ENCODE data around the gene PPP2R3A.

DNA sequence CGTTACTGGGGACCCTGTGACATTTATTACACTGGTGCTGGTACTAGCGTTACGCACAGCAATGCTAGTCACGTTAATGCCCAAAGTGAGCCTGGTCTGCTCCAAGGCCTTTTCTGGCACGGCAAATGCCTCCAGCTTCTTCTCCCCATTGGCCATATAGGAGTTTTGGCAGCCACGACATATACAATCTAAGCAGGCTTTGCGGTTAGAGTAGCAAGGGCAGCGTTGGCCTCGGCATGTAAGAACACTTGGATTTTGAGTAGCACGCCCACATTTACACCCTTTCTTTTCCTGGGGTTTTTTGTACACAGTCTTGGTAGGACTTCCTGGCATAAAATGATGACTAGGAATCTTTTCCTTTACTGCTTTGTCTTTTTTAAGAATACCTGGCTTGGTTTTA, 185.7 kb downstream of the PPP2R3A start:
- TF ChIP-seq, protein P1, sequence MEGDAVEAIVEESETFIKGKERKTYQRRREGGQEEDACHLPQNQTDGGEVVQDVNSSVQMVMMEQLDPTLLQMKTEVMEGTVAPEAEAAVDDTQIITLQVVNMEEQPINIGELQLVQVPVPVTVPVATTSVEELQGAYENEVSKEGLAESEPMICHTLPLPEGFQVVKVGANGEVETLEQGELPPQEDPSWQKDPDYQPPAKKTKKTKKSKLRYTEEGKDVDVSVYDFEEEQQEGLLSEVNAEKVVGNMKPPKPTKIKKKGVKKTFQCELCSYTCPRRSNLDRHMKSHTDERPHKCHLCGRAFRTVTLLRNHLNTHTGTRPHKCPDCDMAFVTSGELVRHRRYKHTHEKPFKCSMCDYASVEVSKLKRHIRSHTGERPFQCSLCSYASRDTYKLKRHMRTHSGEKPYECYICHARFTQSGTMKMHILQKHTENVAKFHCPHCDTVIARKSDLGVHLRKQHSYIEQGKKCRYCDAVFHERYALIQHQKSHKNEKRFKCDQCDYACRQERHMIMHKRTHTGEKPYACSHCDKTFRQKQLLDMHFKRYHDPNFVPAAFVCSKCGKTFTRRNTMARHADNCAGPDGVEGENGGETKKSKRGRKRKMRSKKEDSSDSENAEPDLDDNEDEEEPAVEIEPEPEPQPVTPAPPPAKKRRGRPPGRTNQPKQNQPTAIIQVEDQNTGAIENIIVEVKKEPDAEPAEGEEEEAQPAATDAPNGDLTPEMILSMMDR (IDR thresholded peaks at IDR 0.05; ENCODE audit: extremely low read depth in 1 of 2, insufficient read depth in 1 of 2, low read depth in 1 of 2, low read length in 2 of 2): no peak
- no peak for TF ChIP-seq POLR2A (IDR thresholded peaks at IDR 0.05; ENCODE audit: low read depth, low read length)
- no peak for TF ChIP-seq POLR2AphosphoS5 (IDR thresholded peaks at IDR 0.05; ENCODE audit: insufficient read depth, low read depth, low read length)
- no peak for TF ChIP-seq MYC (IDR thresholded peaks at IDR 0.05; ENCODE audit: low read depth, low read length)
- TF ChIP-seq EZH2 (IDR thresholded peaks at IDR 0.05; ENCODE audit: borderline replicate concordance, low read depth, low read length, severe bottlenecking): no peak
- TF ChIP-seq, protein P2, sequence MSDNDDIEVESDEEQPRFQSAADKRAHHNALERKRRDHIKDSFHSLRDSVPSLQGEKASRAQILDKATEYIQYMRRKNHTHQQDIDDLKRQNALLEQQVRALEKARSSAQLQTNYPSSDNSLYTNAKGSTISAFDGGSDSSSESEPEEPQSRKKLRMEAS (IDR thresholded peaks at IDR 0.05; ENCODE audit: insufficient read depth, insufficient read length): no peak
- no peak for TF ChIP-seq FOS (IDR thresholded peaks at IDR 0.05; ENCODE audit: borderline replicate concordance, insufficient read depth, low read length)
- TF ChIP-seq GATA2 (IDR thresholded peaks at IDR 0.05; ENCODE audit: insufficient read depth, insufficient read length, low read depth, low read length): no peak

Measured in endothelial cell of umbilical vein (primary cell).